HepG2 (cell line): Measurements from ENCODE around the gene ADAMTS2.

Source experiments
- BORCS8-MEF2B ChIP-seq: sonication (generic); formaldehyde crosslinking; IDR thresholded peaks from 2 replicates; pipeline ENCODE4 v1.8.0; 2022; ENCODE audit warnings: mild to moderate bottlenecking, missing genetic modification reagents
- CTCF ChIP-seq: sonication (generic); formaldehyde crosslinking; IDR thresholded peaks from 2 replicates; pipeline ENCODE4 v1.5.0; 2020; ENCODE audit warnings: mild to moderate bottlenecking, missing genetic modification reagents, moderate library complexity
- EZH2 ChIP-seq: conservative IDR thresholded peaks from 2 replicates; pipeline ENCODE4 v1.6.1; 2012; ENCODE audit warnings: mild to moderate bottlenecking, low read depth, low read length, moderate library complexity
- JUNB ChIP-seq: sonication (generic); formaldehyde crosslinking; IDR thresholded peaks from 2 replicates; pipeline ENCODE4 v1.8.0; 2022; ENCODE audit warnings: missing genetic modification reagents, mild to moderate bottlenecking, borderline replicate concordance
- ZBTB8A ChIP-seq: sonication (generic); formaldehyde crosslinking; IDR thresholded peaks from 2 replicates; pipeline ENCODE4 v1.4.0; 2020; ENCODE audit warnings: mild to moderate bottlenecking, low read depth, missing genetic modification reagents, borderline replicate concordance
- ZNF75D ChIP-seq: sonication (generic); formaldehyde crosslinking; IDR thresholded peaks from 2 replicates; pipeline ENCODE4 v1.8.1; 2023; ENCODE audit warnings: missing genetic modification reagents, mild to moderate bottlenecking, borderline replicate concordance

DNA sequence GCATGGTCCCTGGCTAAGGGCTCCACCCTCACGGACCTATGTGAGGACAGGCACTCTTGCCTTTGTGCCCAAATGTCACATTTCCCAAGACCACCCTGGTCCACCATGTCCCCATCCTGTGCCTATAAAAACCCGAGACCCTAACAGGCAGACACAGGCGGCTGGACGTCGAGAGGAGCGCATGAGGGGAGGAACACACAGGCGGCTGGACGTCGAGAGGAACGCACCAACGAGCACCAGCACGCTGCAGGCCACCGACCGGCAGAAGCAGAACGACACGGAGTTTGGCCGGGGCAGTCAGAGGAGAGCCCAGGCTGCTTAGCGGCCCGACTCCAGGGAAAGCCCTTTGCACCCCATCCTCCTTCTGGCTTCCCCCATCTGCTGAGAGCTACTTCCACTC lies 119.9 kb downstream of the ADAMTS2 start:
- TF ChIP-seq CTCF, result no peak
- TF ChIP-seq JUNB (CRISPR knock-in tag), result no peak
- TF ChIP-seq EZH2, result no peak
- TF ChIP-seq BORCS8-MEF2B (CRISPR knock-in tag), result no peak
- no peak for TF ChIP-seq ZNF75D (CRISPR knock-in tag)
- no peak for TF ChIP-seq ZBTB8A (CRISPR knock-in tag)
